Neuronal stem cell (in vitro differentiated cells): ENCODE measurements around the gene ERC1.
A peak's percentile ranks its signal among the peaks of the same experiment; 100 is the strongest.

Experiments used
- DNase-seq: peaks from one replicate; pipeline ENCODE4 v3.0.0-alpha.2; 2013; ENCODE audit warnings: low spot score
- H2AFZ ChIP-seq: one replicate; pipeline ENCODE4 v1.6.1; 2013; ENCODE audit warnings: mild to moderate bottlenecking, low read length, inconsistent platforms
- H2AK5ac ChIP-seq: 2 replicates; pipeline ENCODE4 v1.6.1; 2013; ENCODE audit warnings: low read depth, mild to moderate bottlenecking, inconsistent platforms, low read length, moderate library complexity, mixed read lengths
- H2BK120ac ChIP-seq: 2 replicates; pipeline ENCODE4 v1.6.1; 2013; ENCODE audit warnings: low read depth, mild to moderate bottlenecking, inconsistent platforms, low read length, moderate library complexity, mixed read lengths
- H2BK12ac ChIP-seq: one replicate; pipeline ENCODE4 v1.6.1; 2013; ENCODE audit warnings: low read length, inconsistent platforms
- H2BK15ac ChIP-seq: 2 replicates; pipeline ENCODE4 v1.6.1; 2013; ENCODE audit warnings: mild to moderate bottlenecking, low read length, inconsistent platforms, mixed read lengths
- H2BK5ac ChIP-seq: one replicate; pipeline ENCODE4 v1.6.1; 2013; ENCODE audit warnings: inconsistent platforms, mild to moderate bottlenecking, low read length, moderate library complexity
- H3K14ac ChIP-seq: one replicate; pipeline ENCODE4 v1.6.1; 2013; ENCODE audit warnings: low read length, inconsistent platforms
- H3K18ac ChIP-seq: 2 replicates; pipeline ENCODE4 v1.6.1; 2013; ENCODE audit warnings: low read length, inconsistent platforms
- H3K23ac ChIP-seq: 2 replicates; pipeline ENCODE4 v1.6.1; 2013; ENCODE audit warnings: low read depth, mild to moderate bottlenecking, mixed read lengths, low read length, inconsistent platforms; ENCODE audit not compliant: poor library complexity
- H3K27ac ChIP-seq: replicated peaks from 3 replicates; pipeline ENCODE4 v1.5.1; 2013; ENCODE audit warnings: low read length, inconsistent platforms
- H3K27me3 ChIP-seq, 3 experiments: 2 replicates each; pipeline ENCODE4 v1.6.1; 2013; ENCODE audit warnings: low read length in 3 of 3, mild to moderate bottlenecking in 2 of 3, inconsistent platforms in 1 of 3, low read depth in 1 of 3, mixed read lengths in 1 of 3, moderate library complexity in 1 of 3; ENCODE audit not compliant: control insufficient read depth in 3 of 3, insufficient read depth in 3 of 3
- H3K36me3 ChIP-seq, 2 donors: replicated peaks in 1 of 2; 2 replicates each; pipeline ENCODE4 v1.6.1; 2013; ENCODE audit warnings: low read length in 2 of 2; ENCODE audit not compliant: control insufficient read depth in 2 of 2, insufficient read depth in 2 of 2
- H3K4ac ChIP-seq: 2 replicates; pipeline ENCODE4 v1.6.1; 2013; ENCODE audit warnings: inconsistent platforms, mild to moderate bottlenecking, low read length, moderate library complexity
- H3K4me1 ChIP-seq, 2 donors: 1 replicate in 1 of 2; 2 replicates in 1 of 2; pipeline ENCODE4 v1.6.1; 2013; ENCODE audit warnings: low read length in 2 of 2, low read depth in 1 of 2; ENCODE audit not compliant: control insufficient read depth in 2 of 2, insufficient read depth in 1 of 2
- H3K4me2 ChIP-seq: one replicate; pipeline ENCODE4 v1.6.1; 2013; ENCODE audit warnings: mild to moderate bottlenecking, low read length, inconsistent platforms; ENCODE audit not compliant: insufficient read depth, poor library complexity, severe bottlenecking
- H3K4me3 ChIP-seq, 2 donors: 2 replicates each; pipeline ENCODE4 v1.5.1; 2013; ENCODE audit warnings: low read length in 2 of 2, mild to moderate bottlenecking in 2 of 2, inconsistent platforms in 1 of 2, moderate library complexity in 1 of 2
- H3K79me1 ChIP-seq: one replicate; pipeline ENCODE4 v1.6.1; 2013; ENCODE audit warnings: low read depth, mild to moderate bottlenecking, inconsistent platforms, low read length, moderate library complexity
- H3K9ac ChIP-seq: one replicate; pipeline ENCODE4 v1.6.1; 2013; ENCODE audit warnings: mild to moderate bottlenecking, low read depth, low read length, inconsistent platforms; ENCODE audit not compliant: poor library complexity
- H3K9me3 ChIP-seq, 2 donors: replicated peaks in 1 of 2; 2 replicates each; pipeline versions ENCODE3 to v1.6.1; 2013; ENCODE audit warnings: low read length in 2 of 2, mild to moderate bottlenecking in 2 of 2, inconsistent platforms in 1 of 2, low read depth in 1 of 2, mixed read lengths in 1 of 2, moderate library complexity in 1 of 2; ENCODE audit not compliant: control insufficient read depth in 2 of 2, insufficient read depth in 1 of 2
- H4K8ac ChIP-seq: one replicate; pipeline ENCODE4 v1.6.1; 2013; ENCODE audit warnings: low read depth, mild to moderate bottlenecking, inconsistent platforms, low read length, moderate library complexity
- H4K91ac ChIP-seq: one replicate; pipeline ENCODE4 v1.6.1; 2013; ENCODE audit warnings: low read length, low read depth, mild to moderate bottlenecking, inconsistent platforms; ENCODE audit not compliant: poor library complexity
- WGBS, 2 donors: extraction: QIAGEN DNeasy Blood & Tissue Kit; methylation state at CpG; one replicate each; pipeline ENCODE4 v1.1.7; 2013; ENCODE audit warnings: missing lambda C conversion rate in 2 of 2, mixed read lengths in 1 of 2; ENCODE audit not compliant: insufficient read length in 2 of 2, insufficient replicate concordance in 1 of 2; ENCODE audit errors: extremely low coverage in 2 of 2; 5-methylcytosine and 5-hydroxymethylcytosine counted together

Gene ERC1

GRCh38 chr12:1533602-1534304 lies 542.7 kb downstream of the ERC1 start:
- Histone ChIP-seq H2AFZ (no peak overlapping the region), H3K18ac (peak overlapping the region; percentile 6), H3K4me1 (peaks cover 0 to 30% of the 10 kb centered on the region in 2 donors), H3K27ac (no peak overlapping the region), H3K36me3 (peaks cover 0 to 7% of the 10 kb centered on the region in 2 donors), H2BK5ac (peak overlapping the region; percentile 0), H3K79me1 (peaks cover 16% of the 10 kb centered on the region), H3K23ac (no peak overlapping the region), H2BK12ac (no peak overlapping the region), H3K27me3 (peaks cover 0 to 90% (median 0%) of the 10 kb centered on the region in 3 experiments), H2AK5ac (peak overlapping the region; percentile 65), H4K91ac (no peak overlapping the region), H3K4ac (no peak overlapping the region), H3K4me3 (no peak overlapping the region), H3K4me2 (peak overlapping the region; percentile 34), H3K9ac (no peak overlapping the region), H2BK120ac (no peak overlapping the region), H2BK15ac (no peak overlapping the region), H3K14ac (no peak overlapping the region), H4K8ac (no peak overlapping the region), H3K9me3 (peaks cover 4 to 5% of the 10 kb centered on the region in 2 donors)
- WGBS, 2 donors: no CpG with 5 or more reads among the region's 16 CpGs
- no peak for DNase-seq

DNA sequence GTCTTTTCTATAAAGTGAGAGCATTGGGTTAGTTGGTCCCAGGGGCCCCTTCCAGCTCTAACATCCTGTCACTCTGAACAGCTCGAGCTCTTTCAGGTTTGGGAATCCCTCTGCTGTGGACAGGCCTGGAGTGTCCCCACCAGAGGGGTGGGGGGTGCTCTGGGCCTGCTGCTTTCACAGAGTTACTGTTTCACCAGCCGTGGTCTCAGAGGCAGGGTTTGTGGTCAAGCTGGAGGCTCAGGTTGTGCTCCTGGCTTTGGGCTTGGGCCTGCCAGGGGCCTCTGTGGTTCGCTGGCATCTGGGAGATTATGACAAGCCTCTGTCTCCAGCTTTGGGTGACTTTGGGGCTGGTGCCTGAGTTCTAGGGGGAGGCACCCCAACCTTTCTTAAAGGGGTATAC lies 543.7 kb downstream of the ERC1 start:
- Histone ChIP-seq H2AK5ac (no peak overlapping the region), H3K18ac (peak overlapping the region; percentile 55), H4K8ac (no peak overlapping the region), H3K27me3 (peaks cover 0 to 89% (median 0%) of the 10 kb centered on the region in 3 experiments), H2AFZ (no peak overlapping the region), H2BK120ac (no peak overlapping the region), H3K36me3 (peaks cover 0 to 7% of the 10 kb centered on the region in 2 donors), H2BK5ac (no peak overlapping the region), H2BK15ac (no peak overlapping the region), H3K23ac (no peak overlapping the region), H3K4ac (no peak overlapping the region), H3K4me3 (no peak overlapping the region), H3K4me2 (no peak overlapping the region), H3K4me1 (peaks cover 0 to 24% of the 10 kb centered on the region in 2 donors), H3K9me3 (peaks cover 4 to 5% of the 10 kb centered on the region in 2 donors), H3K9ac (no peak overlapping the region), H2BK12ac (no peak overlapping the region), H4K91ac (no peak overlapping the region), H3K27ac (no peak overlapping the region), H3K79me1 (peaks cover 16% of the 10 kb centered on the region), H3K14ac (no peak overlapping the region)
- DNase-seq: no peak
- no CpG with 5 or more reads among the region's 3 CpGs for WGBS, 2 donors

GRCh38 chr12:1536817-1537216 lies 545.8 kb downstream of the ERC1 start:
- H3K23ac ChIP-seq: no peak overlapping the region
- H4K8ac ChIP-seq: no peak overlapping the region
- H3K4ac ChIP-seq: no peak overlapping the region
- peaks cover 17% of the 10 kb centered on the region for H3K79me1 ChIP-seq
- H3K27ac ChIP-seq: no peak overlapping the region
- H3K18ac ChIP-seq: no peak overlapping the region
- H3K9ac ChIP-seq: no peak overlapping the region
- H3K4me1 ChIP-seq: peaks cover 0 to 26% of the 10 kb centered on the region in 2 donors
- no peak overlapping the region for H2AK5ac ChIP-seq
- H4K91ac ChIP-seq: no peak overlapping the region
- H3K14ac ChIP-seq: no peak overlapping the region
- no peak overlapping the region for H2BK15ac ChIP-seq
- no CpG with 5 or more reads among the region's 4 CpGs for whole genome bisulfite sequencing, 2 donors
- DNase-seq: no peak
- H3K4me2 ChIP-seq: no peak overlapping the region
- no peak overlapping the region for H2BK12ac ChIP-seq
- no peak overlapping the region for H2BK5ac ChIP-seq
- H2BK120ac ChIP-seq: no peak overlapping the region
- H3K4me3 ChIP-seq: no peak overlapping the region
- peaks cover 0 to 86% (median 0%) of the 10 kb centered on the region in 3 experiments for H3K27me3 ChIP-seq
- peaks cover 4 to 8% of the 10 kb centered on the region in 2 donors for H3K9me3 ChIP-seq
- no peak overlapping the region for H2AFZ ChIP-seq
- H3K36me3 ChIP-seq: peaks cover 0 to 10% of the 10 kb centered on the region in 2 donors

- WGBS, 2 donors: no CpG with 5 or more reads among the region's 11 CpGs
- no peak overlapping the region for H3K4me2 ChIP-seq
- H2AFZ ChIP-seq: no peak overlapping the region
- no peak overlapping the region for H4K91ac ChIP-seq
- H3K18ac ChIP-seq: no peak overlapping the region
- peaks cover under 1 to 10% of the 10 kb centered on the region in 2 donors for H3K9me3 ChIP-seq
- peaks cover 15% of the 10 kb centered on the region for H3K79me1 ChIP-seq
- H2BK15ac ChIP-seq: no peak overlapping the region
- H3K23ac ChIP-seq: no peak overlapping the region
- no peak overlapping the region for H4K8ac ChIP-seq
- H2BK12ac ChIP-seq: no peak overlapping the region
- H3K27ac ChIP-seq: no peak overlapping the region
- no peak overlapping the region for H3K14ac ChIP-seq
- H2AK5ac ChIP-seq: no peak overlapping the region
- no peak overlapping the region for H2BK120ac ChIP-seq
- H3K36me3 ChIP-seq: peaks cover 0 to 12% of the 10 kb centered on the region in 2 donors
- peaks cover 0 to 63% (median 0%) of the 10 kb centered on the region in 3 experiments for H3K27me3 ChIP-seq
- no peak overlapping the region for H3K4ac ChIP-seq
- H3K4me1 ChIP-seq: peaks cover 0 to 13% of the 10 kb centered on the region in 2 donors
- no peak overlapping the region for H3K9ac ChIP-seq
- DNase-seq: no peak
- H3K4me3 ChIP-seq: no peak overlapping the region
- H2BK5ac ChIP-seq: no peak overlapping the region
Observed at GRCh38 chr12:1539135-1539534, 548.1 kb downstream of the ERC1 start.
